A673 (cell line): ENCODE results near the gene PHF14. TPM values are rescaled to one million over a fixed set of nuclear protein-coding genes. Genes with fewer than 3 reads are reported as not detected.

Source experiments
- BruUV-seq: library from RNA; stranded (reverse); fragments of 400-500 nt; replicated peaks from 2 replicates; lab custom pipeline; 2021; lab: Mats Ljungman, UMichigan
- CTCF ChIA-PET: fragments of 300-600 bp; sonication (Branson Sonifier 250); formaldehyde crosslinking; loops from one replicate; lab custom pipeline; 2022; ENCODE audit warnings: antibody characterized with exemption; lab: Charles Lee
- POLR2A ChIA-PET: fragments of 300-600 bp; sonication (Branson Sonifier 250); formaldehyde crosslinking; loops from one replicate; lab custom pipeline; 2022; ENCODE audit warnings: antibody characterized with exemption; ENCODE audit not compliant: low non-redundant PET; lab: Charles Lee
- DNase-seq: peaks from one replicate; pipeline ENCODE4 v3.0.0-alpha.2; 2015; ENCODE audit warnings: low spot score
- H3K27ac ChIP-seq: fragments of 200-600 bp; sonication (generic); 2 replicates; pipeline ENCODE4 v1.5.1; 2016; ENCODE audit warnings: mixed run types, low read depth, mild to moderate bottlenecking, mixed read lengths, antibody characterized with exemption, low read length; ENCODE audit not compliant: poor library complexity, severe bottlenecking
- H3K27me3 ChIP-seq: fragments of 200-600 bp; sonication (generic); replicated peaks from 2 replicates; pipeline ENCODE4 v1.6.1; 2017; ENCODE audit warnings: mixed run types, low read depth, mild to moderate bottlenecking, mixed read lengths, antibody characterized with exemption, low read length; ENCODE audit not compliant: insufficient read depth, poor library complexity
- H3K36me3 ChIP-seq: fragments of 200-600 bp; sonication (generic); 2 replicates; pipeline ENCODE4 v1.6.1; 2016; ENCODE audit warnings: mixed run types, mild to moderate bottlenecking, mixed read lengths, antibody characterized with exemption, low read length; ENCODE audit not compliant: insufficient read depth, poor library complexity, severe bottlenecking
- H3K4me1 ChIP-seq: fragments of 200-600 bp; sonication (generic); 2 replicates; pipeline ENCODE4 v1.6.1; 2017; ENCODE audit warnings: mixed run types, mild to moderate bottlenecking, mixed read lengths, antibody characterized with exemption, low read length; ENCODE audit not compliant: insufficient read depth, poor library complexity, severe bottlenecking
- H3K4me3 ChIP-seq: fragments of 200-600 bp; sonication (generic); 2 replicates; pipeline ENCODE4 v1.5.1; 2016; ENCODE audit warnings: low read depth, mixed run types, mild to moderate bottlenecking, mixed read lengths, low read length; ENCODE audit not compliant: poor library complexity, severe bottlenecking
- H3K9me3 ChIP-seq: fragments of 200-600 bp; sonication (generic); 2 replicates; pipeline ENCODE4 v1.6.1; 2016; ENCODE audit warnings: mixed run types, low read depth, mild to moderate bottlenecking, mixed read lengths, antibody characterized with exemption, low read length; ENCODE audit not compliant: poor library complexity, severe bottlenecking
- CTCF ChIP-seq: fragments of 300-800, 200-600 bp; sonication (generic); conservative IDR thresholded peaks from 2 replicates; pipeline ENCODE4 v1.5.1; 2017; ENCODE audit warnings: low read depth, mild to moderate bottlenecking, antibody characterized with exemption, low read length, moderate library complexity, mixed read lengths
- EZH2 ChIP-seq: fragments of 200-600 bp; sonication (generic); IDR thresholded peaks from 2 replicates; pipeline ENCODE4 v1.6.1; 2017; ENCODE audit warnings: borderline replicate concordance, low read depth, mild to moderate bottlenecking, mixed read lengths, antibody characterized with exemption, low read length; ENCODE audit not compliant: poor library complexity, severe bottlenecking
- intact Hi-C: fragments of 100-400 bp; cut with micrococcal nuclease; formaldehyde crosslinking; loops from one replicate; pipeline ENCODE4 v1.10.0; 2022; ENCODE audit not compliant: unreplicated experiment
- total RNA-seq: library from RNA; stranded (reverse); gene quantifications from 2 replicates; pipeline ENCODE4 v1.2.3, GENCODE V29; 2021

Gene PHF14
- total RNA-seq, 1 experiment from 2014 or later = 79.5 TPM

- ChIA-PET POLR2A (no interaction called here), CTCF (no interaction called here)
- no peaks in the 10 kb centered on the region for H3K36me3 ChIP-seq
- DNase-seq = peak; percentile 20
- H3K4me3 ChIP-seq = no peak overlapping the region
- H3K9me3 ChIP-seq = no peaks in the 10 kb centered on the region
- H3K4me1 ChIP-seq = peaks cover 24% of the 10 kb centered on the region
- intact Hi-C loops = no loop called here
- no TSS peak for BruUV-seq
- no peak overlapping the region for H3K27ac ChIP-seq
- H3K27me3 ChIP-seq = no peaks in the 10 kb centered on the region
- TF ChIP-seq EZH2 (no peak), CTCF (no peak)
Observed at GRCh38 chr7:11170175-11170574, 196.5 kb downstream of the PHF14 start.

DNA sequence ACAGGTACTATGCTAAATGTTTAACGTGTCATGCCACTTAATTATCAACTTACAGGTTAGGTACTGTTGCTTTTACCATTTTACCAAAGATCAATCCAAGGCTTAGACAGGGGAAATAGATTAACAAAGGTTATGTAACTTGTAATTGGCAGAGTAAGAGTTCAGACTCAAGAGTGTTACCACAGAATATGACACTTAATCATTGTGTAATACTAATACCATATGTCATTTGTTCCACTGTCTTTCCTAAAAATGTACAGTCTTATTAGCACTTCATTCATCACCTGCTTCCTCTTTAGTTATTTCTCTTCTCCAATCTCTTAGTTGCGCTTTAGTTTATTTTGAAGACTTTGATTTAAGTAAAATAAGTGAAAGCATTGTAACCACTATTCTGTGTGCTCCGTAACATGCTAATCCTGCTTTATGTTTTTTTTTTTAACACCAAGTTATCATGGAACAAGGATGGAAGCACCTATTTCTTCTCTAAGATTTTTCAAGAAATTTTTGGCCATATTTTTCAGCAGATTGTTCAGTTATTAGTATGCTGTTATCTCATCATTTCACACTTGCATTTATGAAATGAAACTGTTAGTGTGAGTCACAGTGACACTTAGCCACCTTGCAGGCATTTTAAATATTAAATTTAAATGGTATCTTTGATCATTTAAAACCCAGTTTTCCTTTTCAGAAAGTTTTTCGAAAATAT lies 197.3 kb downstream of the PHF14 start:
- Histone ChIP-seq H3K27me3 (no peaks in the 10 kb centered on the region), H3K4me3 (no peak overlapping the region), H3K36me3 (no peaks in the 10 kb centered on the region), H3K4me1 (peaks cover 24% of the 10 kb centered on the region), H3K9me3 (no peaks in the 10 kb centered on the region), H3K27ac (no peak overlapping the region)
- intact Hi-C loops = no loop called here
- no peak for DNase-seq
- ChIA-PET CTCF (no interaction called here), POLR2A (no interaction called here)
- BruUV-seq = no TSS peak
- no peak for TF ChIP-seq CTCF
- TF ChIP-seq EZH2 = no peak

GRCh38 chr7:11171569-11172192 lies 198.0 kb downstream of the PHF14 start:
- H3K27me3 ChIP-seq = no peaks in the 10 kb centered on the region
- ChIA-PET CTCF (no interaction called here), POLR2A (no interaction called here)
- peaks cover 24% of the 10 kb centered on the region for H3K4me1 ChIP-seq
- intact Hi-C loops = no loop called here
- H3K36me3 ChIP-seq = no peaks in the 10 kb centered on the region
- peak; percentile 37 for DNase-seq
- no TSS peak for BruUV-seq
- H3K4me3 ChIP-seq = no peak overlapping the region
- H3K9me3 ChIP-seq = no peaks in the 10 kb centered on the region
- TF ChIP-seq CTCF (no peak), EZH2 (no peak)
- H3K27ac ChIP-seq = no peak overlapping the region
